GM18505 (cell line): Measurements from ENCODE around the gene CTSD.

Source experiments
- ATAC-seq: cut with Tn5 transposase; IDR thresholded peaks from one replicate; pipeline ENCODE4 v1.9.1; 2021; ENCODE audit not compliant: unreplicated experiment
- POLR2A ChIP-seq: IDR thresholded peaks from 4 replicates; pipeline ENCODE4 v1.6.1; 2011; ENCODE audit warnings: borderline replicate concordance; ENCODE audit not compliant: insufficient read depth, insufficient read length; ENCODE audit errors: extremely low read depth

CTSD gene

GRCh38 chr11:1706634-1707400, 56.9 kb downstream of the CTSD start:
- no peak for TF ChIP-seq POLR2A
- ATAC-seq: no peak

GRCh38 chr11:1705126-1706052, 58.3 kb downstream of the CTSD start:
- no peak for ATAC-seq
- no peak for TF ChIP-seq POLR2A

DNA sequence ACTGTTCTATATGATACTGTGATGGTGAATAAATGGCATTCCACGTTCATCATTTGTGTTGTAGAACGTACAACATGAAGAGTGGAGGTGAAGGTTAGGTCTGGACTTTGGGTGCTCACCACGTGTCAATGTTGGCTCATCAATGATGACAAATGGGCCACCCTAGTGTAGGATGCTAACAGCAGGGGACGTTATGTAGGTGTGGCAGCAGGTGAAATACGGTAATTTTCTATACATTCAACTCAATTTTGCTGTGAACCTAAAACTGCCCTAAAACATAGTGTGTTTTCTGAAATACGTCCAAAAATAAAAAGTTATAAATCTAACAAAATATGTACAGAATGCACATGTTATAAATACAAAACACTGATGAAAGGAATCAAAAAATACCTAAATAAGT, 60.6 kb downstream of the CTSD start:
- no peak for TF ChIP-seq POLR2A
- no peak for ATAC-seq
